HepG2 (cell line): ENCODE measurements around the gene PRR4.

Source experiments
- BRCA1 ChIP-seq: sonication (generic); formaldehyde crosslinking; IDR thresholded peaks from 2 replicates; pipeline ENCODE4 v1.4.0; 2020; ENCODE audit warnings: missing genetic modification reagents
- HMG20A ChIP-seq: IDR thresholded peaks from 2 replicates; pipeline ENCODE4 v1.6.1; 2016; ENCODE audit warnings: borderline replicate concordance
- RELA ChIP-seq: sonication (generic); formaldehyde crosslinking; IDR thresholded peaks from 2 replicates; pipeline ENCODE4 v1.4.0; 2020; ENCODE audit warnings: missing genetic modification reagents
- TCF7 ChIP-seq: sonication (generic); IDR thresholded peaks from 2 replicates; pipeline ENCODE4 v1.6.1; 2016; ENCODE audit warnings: antibody characterized with exemption, low read depth
- TF ChIP-seq, protein P1 (sequence below): sonication (generic); formaldehyde crosslinking; IDR thresholded peaks from 2 replicates; pipeline ENCODE4 v1.5.0; 2020; ENCODE audit warnings: missing genetic modification reagents
- TF ChIP-seq, protein P2 (sequence below): sonication (generic); formaldehyde crosslinking; IDR thresholded peaks from 2 replicates; pipeline ENCODE4 v1.4.0; 2020; ENCODE audit warnings: missing genetic modification reagents

DNA sequence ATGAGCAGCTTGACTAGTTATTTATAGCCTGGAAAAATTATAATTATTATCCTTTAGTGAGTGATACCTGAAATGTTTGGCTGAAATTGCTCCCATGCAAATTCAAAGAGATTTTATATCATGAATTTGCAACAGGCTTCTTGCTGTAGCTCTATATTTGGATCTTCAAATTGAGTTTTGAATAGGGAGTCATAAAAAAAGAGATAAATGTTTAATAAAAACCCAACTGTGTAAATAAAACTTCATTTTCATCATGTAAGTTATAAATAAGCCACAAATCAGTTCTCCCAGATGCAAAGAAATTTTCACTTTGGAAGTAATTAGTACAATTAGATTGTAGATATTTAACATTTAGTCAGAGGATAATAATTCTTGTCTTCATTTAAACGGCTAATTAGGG, 42.1 kb downstream of the PRR4 start, which contains the start of gene TAS2R8:
- no peak for TF ChIP-seq BRCA1 (CRISPR knock-in tag)
- no peak for TF ChIP-seq TCF7
- TF ChIP-seq, protein P1, sequence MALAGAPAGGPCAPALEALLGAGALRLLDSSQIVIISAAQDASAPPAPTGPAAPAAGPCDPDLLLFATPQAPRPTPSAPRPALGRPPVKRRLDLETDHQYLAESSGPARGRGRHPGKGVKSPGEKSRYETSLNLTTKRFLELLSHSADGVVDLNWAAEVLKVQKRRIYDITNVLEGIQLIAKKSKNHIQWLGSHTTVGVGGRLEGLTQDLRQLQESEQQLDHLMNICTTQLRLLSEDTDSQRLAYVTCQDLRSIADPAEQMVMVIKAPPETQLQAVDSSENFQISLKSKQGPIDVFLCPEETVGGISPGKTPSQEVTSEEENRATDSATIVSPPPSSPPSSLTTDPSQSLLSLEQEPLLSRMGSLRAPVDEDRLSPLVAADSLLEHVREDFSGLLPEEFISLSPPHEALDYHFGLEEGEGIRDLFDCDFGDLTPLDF: no peak
- TF ChIP-seq, protein P2, sequence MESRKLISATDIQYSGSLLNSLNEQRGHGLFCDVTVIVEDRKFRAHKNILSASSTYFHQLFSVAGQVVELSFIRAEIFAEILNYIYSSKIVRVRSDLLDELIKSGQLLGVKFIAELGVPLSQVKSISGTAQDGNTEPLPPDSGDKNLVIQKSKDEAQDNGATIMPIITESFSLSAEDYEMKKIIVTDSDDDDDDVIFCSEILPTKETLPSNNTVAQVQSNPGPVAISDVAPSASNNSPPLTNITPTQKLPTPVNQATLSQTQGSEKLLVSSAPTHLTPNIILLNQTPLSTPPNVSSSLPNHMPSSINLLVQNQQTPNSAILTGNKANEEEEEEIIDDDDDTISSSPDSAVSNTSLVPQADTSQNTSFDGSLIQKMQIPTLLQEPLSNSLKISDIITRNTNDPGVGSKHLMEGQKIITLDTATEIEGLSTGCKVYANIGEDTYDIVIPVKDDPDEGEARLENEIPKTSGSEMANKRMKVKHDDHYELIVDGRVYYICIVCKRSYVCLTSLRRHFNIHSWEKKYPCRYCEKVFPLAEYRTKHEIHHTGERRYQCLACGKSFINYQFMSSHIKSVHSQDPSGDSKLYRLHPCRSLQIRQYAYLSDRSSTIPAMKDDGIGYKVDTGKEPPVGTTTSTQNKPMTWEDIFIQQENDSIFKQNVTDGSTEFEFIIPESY (CRISPR knock-in tag): no peak
- TF ChIP-seq RELA (CRISPR knock-in tag): no peak
- TF ChIP-seq HMG20A (CRISPR knock-in tag): no peak
